ENCODE measurements around the gene CSNK2A2. TPM values are rescaled to one million over a fixed set of nuclear protein-coding genes. Genes with fewer than 3 reads are reported as not detected.

The CSNK2A2 gene
- total and polyA plus RNA-seq, 10 of the 15 experiments (the other 5 are each of a cell fraction or from before 2014, with no cell fraction given) = 17.4 to 79.1 (median 29.4) TPM

GRCh38 chr16:58125781-58126335, 72.0 kb downstream of the CSNK2A2 start:
- ChIA-PET CTCF (interaction anchor here (0.6 to 13.7 kb wide), 19 partner anchors 9 to 368 kb away, joined by 3 to 186 read pairs (median 6); partner anchors contain the start of gene ZNF319), RAD21 (ENCODE audit: unreplicated experiment) (interaction anchor here (0.5 to 6.6 kb wide), 12 partner anchors 16 to 181 kb away, joined by 3 to 30 read pairs (median 4); no protein-coding TSS in a partner anchor), POLR2A (interaction anchor here (0.6 to 1.5 kb wide), 4 partner anchors 15 to 157 kb away, joined by 3 to 7 read pairs (median 4); no protein-coding TSS in a partner anchor), SMC1A (ENCODE audit: uncharacterized antibody, unreplicated experiment) (interaction anchor here (0.7 to 3.9 kb wide), 24 partner anchors 9 to 534 kb away, joined by 3 to 25 read pairs (median 4); a partner anchor contains a TSS)
- Histone ChIP-seq H3K4me2 (ENCODE audit: control insufficient read depth, insufficient read depth) (peak overlapping the region; percentile 99), H3K27ac (ENCODE audit: control insufficient read depth, insufficient read depth) (no peak overlapping the region), H3K27me3 (replicated peaks in 1 of 2; ENCODE audit: control insufficient read depth in 2 of 2, insufficient read depth in 2 of 2, low read length in 1 of 2) (no peaks in the 10 kb centered on the region), H4K20me1 (ENCODE audit: control insufficient read depth, insufficient read depth) (peaks cover 5% of the 10 kb centered on the region; the same call in 1 of the 2 replicates), H3K4me3 (peak overlapping the region; percentile 46), H3K79me2 (ENCODE audit: control insufficient read depth, insufficient read depth, low read length) (peaks cover 66% of the 10 kb centered on the region), H3K36me3 (ENCODE audit: control insufficient read depth in 2 of 2, insufficient read depth in 2 of 2, low read length in 1 of 2) (peaks cover 0 to 4% of the 10 kb centered on the region in 2 experiments; a peak in 1 of 4 replicates), H3K9ac (ENCODE audit: control insufficient read depth, insufficient read depth, low read length) (no peak overlapping the region), H2AFZ (ENCODE audit: control insufficient read depth, low read depth, low read length) (no peak overlapping the region), H3K4me1 (ENCODE audit: control insufficient read depth, insufficient read depth, low read length) (peaks cover 21% of the 10 kb centered on the region), H3K9me3 (replicated peaks; ENCODE audit: control insufficient read depth, insufficient read depth, low read length) (no peaks in the 10 kb centered on the region)
- no peak for ATAC-seq
- FAIRE-seq = no peak
- BruUV-seq (replicated peaks) = no TSS peak
- TF ChIP-seq POLR2AphosphoS2 (IDR thresholded peaks at IDR 0.05; ENCODE audit: low read depth, low read length) (no peak), ZZZ3 (IDR thresholded peaks at IDR 0.05; ENCODE audit: control insufficient read depth, insufficient read length, low read depth) (no peak), ZNF217 (IDR thresholded peaks at IDR 0.05) (no peak)
- TF ChIP-seq, protein P1, sequence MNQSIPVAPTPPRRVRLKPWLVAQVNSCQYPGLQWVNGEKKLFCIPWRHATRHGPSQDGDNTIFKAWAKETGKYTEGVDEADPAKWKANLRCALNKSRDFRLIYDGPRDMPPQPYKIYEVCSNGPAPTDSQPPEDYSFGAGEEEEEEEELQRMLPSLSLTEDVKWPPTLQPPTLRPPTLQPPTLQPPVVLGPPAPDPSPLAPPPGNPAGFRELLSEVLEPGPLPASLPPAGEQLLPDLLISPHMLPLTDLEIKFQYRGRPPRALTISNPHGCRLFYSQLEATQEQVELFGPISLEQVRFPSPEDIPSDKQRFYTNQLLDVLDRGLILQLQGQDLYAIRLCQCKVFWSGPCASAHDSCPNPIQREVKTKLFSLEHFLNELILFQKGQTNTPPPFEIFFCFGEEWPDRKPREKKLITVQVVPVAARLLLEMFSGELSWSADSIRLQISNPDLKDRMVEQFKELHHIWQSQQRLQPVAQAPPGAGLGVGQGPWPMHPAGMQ (IDR thresholded peaks at IDR 0.05; ENCODE audit: borderline replicate concordance) = no peak
- intact Hi-C loops (cut with micrococcal nuclease; ENCODE audit: unreplicated experiment) = loop anchor here (5.0 to 10.0 kb wide), 2 partner anchors 181 to 681 kb away; partner anchors contain the start of genes CIAPIN1 and COQ9
- DNase-seq (ENCODE audit: low read depth, low spot score) = no peak
- WGBS (ENCODE audit: insufficient coverage, insufficient replicate concordance, low lambda C conversion rate, missing lambda C conversion rate) = 64% methylated on average over 10 of the region's 10 CpGs
- in situ Hi-C loops (cut with MboI) = loop anchor here (5.0 kb wide), 1 partner anchor 104 kb away; no protein-coding TSS in a partner anchor

Data from GM12878 (cell line).